Liver (tissue), 9 donors: ENCODE results near the gene PREX1. TPM values are rescaled to one million over a fixed set of nuclear protein-coding genes. Genes with fewer than 3 reads are reported as not detected.

Source experiments
- DNase-seq: peaks from one replicate; pipeline ENCODE4 v3.0.0-alpha.2; 2017; ENCODE audit warnings: low spot score
- H3K27ac ChIP-seq, 2 donors: one replicate each; pipeline ENCODE4 v1.7.0; 2013; ENCODE audit warnings: inconsistent platforms in 2 of 2, low read length in 2 of 2, control low read depth in 1 of 2, low read depth in 1 of 2, mild to moderate bottlenecking in 1 of 2
- H3K27me3 ChIP-seq, 4 donors: one replicate each; pipeline versions ENCODE4 v1.6.1 to v1.7.0; 2013; ENCODE audit warnings: low read length in 3 of 4, inconsistent platforms in 1 of 4, mild to moderate bottlenecking in 1 of 4, moderate library complexity in 1 of 4; ENCODE audit not compliant: control insufficient read depth in 4 of 4, insufficient read depth in 4 of 4
- H3K36me3 ChIP-seq, 4 donors: one replicate each; pipeline versions ENCODE4 v1.6.1 to v1.7.0; 2013; ENCODE audit warnings: low read length in 3 of 4, mild to moderate bottlenecking in 3 of 4, low read depth in 1 of 4, moderate library complexity in 1 of 4; ENCODE audit not compliant: control insufficient read depth in 4 of 4, insufficient read depth in 3 of 4
- H3K4me1 ChIP-seq, 4 donors: one replicate each; pipeline versions ENCODE4 v1.6.1 to v1.7.0; 2013; ENCODE audit warnings: low read length in 3 of 4, mild to moderate bottlenecking in 3 of 4, moderate library complexity in 1 of 4; ENCODE audit not compliant: control insufficient read depth in 4 of 4, insufficient read depth in 4 of 4
- H3K4me3 ChIP-seq, 3 donors: one replicate each; pipeline versions ENCODE4 v1.6.1 to v1.7.0; 2013; ENCODE audit warnings: low read length in 3 of 3, control low read depth in 1 of 3, low read depth in 1 of 3, mild to moderate bottlenecking in 1 of 3
- H3K9ac ChIP-seq, 2 donors: one replicate each; pipeline ENCODE4 v1.7.0; 2013; ENCODE audit warnings: low read length in 2 of 2, mild to moderate bottlenecking in 2 of 2, moderate library complexity in 2 of 2, control low read depth in 1 of 2, low read depth in 1 of 2
- H3K9me3 ChIP-seq, 4 donors: one replicate each; pipeline versions ENCODE4 v1.6.1 to v1.7.0; 2013; ENCODE audit warnings: low read length in 3 of 4; ENCODE audit not compliant: control insufficient read depth in 4 of 4
- EGR1 ChIP-seq, 2 donors: IDR thresholded peaks; 2 replicates each; pipeline ENCODE4 v1.6.1; 2016 to 2018; ENCODE audit warnings: antibody characterized with exemption in 2 of 2, low read depth in 2 of 2
- FOXA1 ChIP-seq: IDR thresholded peaks from 2 replicates; pipeline ENCODE4 v1.6.1; 2016; ENCODE audit warnings: antibody characterized with exemption
- FOXA2 ChIP-seq: IDR thresholded peaks from 2 replicates; pipeline ENCODE4 v1.6.1; 2016; ENCODE audit warnings: antibody characterized with exemption
- GABPA ChIP-seq, 2 donors: IDR thresholded peaks in 1 of 2; conservative IDR thresholded peaks in 1 of 2; 2 replicates each; pipeline ENCODE4 v1.6.1; 2016; ENCODE audit warnings: antibody characterized with exemption in 2 of 2, mild to moderate bottlenecking in 1 of 2, moderate library complexity in 1 of 2
- HNF4A ChIP-seq, 2 donors: conservative IDR thresholded peaks; 2 replicates each; pipeline ENCODE4 v1.6.1; 2016; ENCODE audit warnings: antibody characterized with exemption in 2 of 2, mild to moderate bottlenecking in 2 of 2
- HNF4G ChIP-seq: IDR thresholded peaks from 2 replicates; pipeline ENCODE4 v1.6.1; 2016; ENCODE audit warnings: antibody characterized with exemption
- JUND ChIP-seq, 2 donors: IDR thresholded peaks; 2 replicates each; pipeline ENCODE4 v1.6.1; 2016; ENCODE audit warnings: antibody characterized with exemption in 2 of 2
- MAX ChIP-seq: IDR thresholded peaks from 2 replicates; pipeline ENCODE4 v1.6.1; 2016; ENCODE audit warnings: antibody characterized with exemption
- NR2F2 ChIP-seq: IDR thresholded peaks from 2 replicates; pipeline ENCODE4 v1.6.1; 2016; ENCODE audit warnings: antibody characterized with exemption
- RAD21 ChIP-seq, 2 donors: IDR thresholded peaks; 2 replicates each; pipeline ENCODE4 v1.6.1; 2016; ENCODE audit warnings: antibody characterized with exemption in 2 of 2, mild to moderate bottlenecking in 2 of 2
- RXRA ChIP-seq, 2 donors: IDR thresholded peaks; 2 replicates each; pipeline ENCODE4 v1.6.1; 2017 to 2018; ENCODE audit warnings: antibody characterized with exemption in 2 of 2, mild to moderate bottlenecking in 1 of 2
- SP1 ChIP-seq: IDR thresholded peaks from 2 replicates; pipeline ENCODE4 v1.6.1; 2018; ENCODE audit warnings: antibody characterized with exemption, mild to moderate bottlenecking
- TAF1 ChIP-seq: conservative IDR thresholded peaks from 2 replicates; pipeline ENCODE4 v1.6.1; 2016; ENCODE audit warnings: antibody characterized with exemption, mild to moderate bottlenecking
- YY1 ChIP-seq: IDR thresholded peaks from 2 replicates; pipeline ENCODE4 v1.6.1; 2016; ENCODE audit warnings: antibody characterized with exemption, mild to moderate bottlenecking
- WGBS: extraction: QIAGEN DNeasy Blood & Tissue Kit; methylation state at CpG from one replicate; pipeline ENCODE4 v1.1.7; 2013; 5-methylcytosine and 5-hydroxymethylcytosine counted together
- polyA plus RNA-seq, 2 donors: library from polyadenylated mRNA; stranded (reverse) in 1 of 2; unstranded in 1 of 2; fragments of 200-250 nt in 1 of 2; fragments of >200 nt in 1 of 2; fragmentation: Nextera tagmentation in 1 of 2; extraction: Ambion mirVana in 1 of 2; gene quantifications; one replicate each; pipeline versions ENCODE4 v1.2.1 to v1.2.3, GENCODE V29; 2013 to 2015
- total RNA-seq, 2 donors: library from RNA; depleted of rRNA; stranded (reverse); fragments of >200 nt; gene quantifications; one replicate each; pipeline ENCODE4 v1.2.3, GENCODE V29; 2014
- TF ChIP-seq, protein P1 (sequence below): IDR thresholded peaks from 2 replicates; pipeline ENCODE4 v1.6.1; 2016; ENCODE audit warnings: antibody characterized with exemption
- TF ChIP-seq, protein P2 (sequence below): IDR thresholded peaks from 2 replicates; pipeline ENCODE4 v1.6.1; 2016; ENCODE audit warnings: antibody characterized with exemption, mild to moderate bottlenecking
- TF ChIP-seq, protein P3 (sequence below): IDR thresholded peaks from 2 replicates; pipeline ENCODE4 v1.6.1; 2016; ENCODE audit warnings: antibody characterized with exemption
- TF ChIP-seq, protein P4 (sequence below): fragments of 150-350 bp; IDR thresholded peaks from 2 replicates; pipeline ENCODE4 v1.5.1; 2017; ENCODE audit warnings: improper control_type of control experiment, low read depth, low read length; ENCODE audit not compliant: missing input control
- donor health status: healthy.
- donor health status: healthy.
- donor health status: healthy.
- donor health status: healthy.
- donor health status: healthy.

PREX1 gene
- total and polyA plus RNA-seq, 4 donors: 2.2 to 18.0 (median 10.8) TPM

GRCh38 chr20:48822178-48822577, 5.6 kb downstream of the PREX1 start:
- peaks cover 0 to 4% (median 3%) of the 10 kb centered on the region in 4 donors for H3K4me1 ChIP-seq
- WGBS: 83% methylated on average over 2 of the region's 2 CpGs
- H3K9ac ChIP-seq: no peak overlapping the region
- H3K27ac ChIP-seq: peak overlapping the region in 1 of 2 donors; percentile 11
- no peaks in the 10 kb centered on the region for H3K36me3 ChIP-seq
- DNase-seq: no peak
- TF ChIP-seq EGR1 (IDR thresholded peaks at IDR 0.05; ENCODE audit: low read depth in 2 of 2): no peak
- no peak for TF ChIP-seq YY1
- TF ChIP-seq MAX: no peak
- no peak for TF ChIP-seq RAD21 (IDR thresholded peaks at IDR 0.05)
- no peak for TF ChIP-seq FOXA2
- no peak for TF ChIP-seq NR2F2
- TF ChIP-seq HNF4A (conservative IDR thresholded peaks at IDR 0.05): no peak
- TF ChIP-seq RXRA (IDR thresholded peaks at IDR 0.05): no peak
- TF ChIP-seq, protein P1, sequence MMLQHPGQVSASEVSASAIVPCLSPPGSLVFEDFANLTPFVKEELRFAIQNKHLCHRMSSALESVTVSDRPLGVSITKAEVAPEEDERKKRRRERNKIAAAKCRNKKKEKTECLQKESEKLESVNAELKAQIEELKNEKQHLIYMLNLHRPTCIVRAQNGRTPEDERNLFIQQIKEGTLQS: no peak
- no peak for TF ChIP-seq GABPA (IDR thresholded peaks at IDR 0.05 in 1 of 2, conservative IDR thresholded peaks at IDR 0.05 in 1 of 2)
- TF ChIP-seq, protein P2, sequence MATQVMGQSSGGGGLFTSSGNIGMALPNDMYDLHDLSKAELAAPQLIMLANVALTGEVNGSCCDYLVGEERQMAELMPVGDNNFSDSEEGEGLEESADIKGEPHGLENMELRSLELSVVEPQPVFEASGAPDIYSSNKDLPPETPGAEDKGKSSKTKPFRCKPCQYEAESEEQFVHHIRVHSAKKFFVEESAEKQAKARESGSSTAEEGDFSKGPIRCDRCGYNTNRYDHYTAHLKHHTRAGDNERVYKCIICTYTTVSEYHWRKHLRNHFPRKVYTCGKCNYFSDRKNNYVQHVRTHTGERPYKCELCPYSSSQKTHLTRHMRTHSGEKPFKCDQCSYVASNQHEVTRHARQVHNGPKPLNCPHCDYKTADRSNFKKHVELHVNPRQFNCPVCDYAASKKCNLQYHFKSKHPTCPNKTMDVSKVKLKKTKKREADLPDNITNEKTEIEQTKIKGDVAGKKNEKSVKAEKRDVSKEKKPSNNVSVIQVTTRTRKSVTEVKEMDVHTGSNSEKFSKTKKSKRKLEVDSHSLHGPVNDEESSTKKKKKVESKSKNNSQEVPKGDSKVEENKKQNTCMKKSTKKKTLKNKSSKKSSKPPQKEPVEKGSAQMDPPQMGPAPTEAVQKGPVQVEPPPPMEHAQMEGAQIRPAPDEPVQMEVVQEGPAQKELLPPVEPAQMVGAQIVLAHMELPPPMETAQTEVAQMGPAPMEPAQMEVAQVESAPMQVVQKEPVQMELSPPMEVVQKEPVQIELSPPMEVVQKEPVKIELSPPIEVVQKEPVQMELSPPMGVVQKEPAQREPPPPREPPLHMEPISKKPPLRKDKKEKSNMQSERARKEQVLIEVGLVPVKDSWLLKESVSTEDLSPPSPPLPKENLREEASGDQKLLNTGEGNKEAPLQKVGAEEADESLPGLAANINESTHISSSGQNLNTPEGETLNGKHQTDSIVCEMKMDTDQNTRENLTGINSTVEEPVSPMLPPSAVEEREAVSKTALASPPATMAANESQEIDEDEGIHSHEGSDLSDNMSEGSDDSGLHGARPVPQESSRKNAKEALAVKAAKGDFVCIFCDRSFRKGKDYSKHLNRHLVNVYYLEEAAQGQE: no peak
- TF ChIP-seq SP1: no peak
- no peak for TF ChIP-seq TAF1
- H3K27me3 ChIP-seq: peaks cover 0 to 1% (median 0%) of the 10 kb centered on the region in 4 donors
- H3K4me3 ChIP-seq: no peak overlapping the region
- H3K9me3 ChIP-seq: no peaks in the 10 kb centered on the region

- no peak for TF ChIP-seq MAX
- no peak for TF ChIP-seq HNF4G
- TF ChIP-seq, protein P3, sequence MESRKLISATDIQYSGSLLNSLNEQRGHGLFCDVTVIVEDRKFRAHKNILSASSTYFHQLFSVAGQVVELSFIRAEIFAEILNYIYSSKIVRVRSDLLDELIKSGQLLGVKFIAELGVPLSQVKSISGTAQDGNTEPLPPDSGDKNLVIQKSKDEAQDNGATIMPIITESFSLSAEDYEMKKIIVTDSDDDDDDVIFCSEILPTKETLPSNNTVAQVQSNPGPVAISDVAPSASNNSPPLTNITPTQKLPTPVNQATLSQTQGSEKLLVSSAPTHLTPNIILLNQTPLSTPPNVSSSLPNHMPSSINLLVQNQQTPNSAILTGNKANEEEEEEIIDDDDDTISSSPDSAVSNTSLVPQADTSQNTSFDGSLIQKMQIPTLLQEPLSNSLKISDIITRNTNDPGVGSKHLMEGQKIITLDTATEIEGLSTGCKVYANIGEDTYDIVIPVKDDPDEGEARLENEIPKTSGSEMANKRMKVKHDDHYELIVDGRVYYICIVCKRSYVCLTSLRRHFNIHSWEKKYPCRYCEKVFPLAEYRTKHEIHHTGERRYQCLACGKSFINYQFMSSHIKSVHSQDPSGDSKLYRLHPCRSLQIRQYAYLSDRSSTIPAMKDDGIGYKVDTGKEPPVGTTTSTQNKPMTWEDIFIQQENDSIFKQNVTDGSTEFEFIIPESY: no peak
- no peak for TF ChIP-seq FOXA1
- no peak for TF ChIP-seq SP1
- TF ChIP-seq GABPA (IDR thresholded peaks at IDR 0.05 in 1 of 2, conservative IDR thresholded peaks at IDR 0.05 in 1 of 2): no peak
- TF ChIP-seq RAD21 (IDR thresholded peaks at IDR 0.05): no peak
- TF ChIP-seq JUND (IDR thresholded peaks at IDR 0.05): no peak
- no peak for TF ChIP-seq EGR1 (IDR thresholded peaks at IDR 0.05; ENCODE audit: low read depth in 2 of 2)
- TF ChIP-seq RXRA (IDR thresholded peaks at IDR 0.05): no peak
- TF ChIP-seq, protein P4, sequence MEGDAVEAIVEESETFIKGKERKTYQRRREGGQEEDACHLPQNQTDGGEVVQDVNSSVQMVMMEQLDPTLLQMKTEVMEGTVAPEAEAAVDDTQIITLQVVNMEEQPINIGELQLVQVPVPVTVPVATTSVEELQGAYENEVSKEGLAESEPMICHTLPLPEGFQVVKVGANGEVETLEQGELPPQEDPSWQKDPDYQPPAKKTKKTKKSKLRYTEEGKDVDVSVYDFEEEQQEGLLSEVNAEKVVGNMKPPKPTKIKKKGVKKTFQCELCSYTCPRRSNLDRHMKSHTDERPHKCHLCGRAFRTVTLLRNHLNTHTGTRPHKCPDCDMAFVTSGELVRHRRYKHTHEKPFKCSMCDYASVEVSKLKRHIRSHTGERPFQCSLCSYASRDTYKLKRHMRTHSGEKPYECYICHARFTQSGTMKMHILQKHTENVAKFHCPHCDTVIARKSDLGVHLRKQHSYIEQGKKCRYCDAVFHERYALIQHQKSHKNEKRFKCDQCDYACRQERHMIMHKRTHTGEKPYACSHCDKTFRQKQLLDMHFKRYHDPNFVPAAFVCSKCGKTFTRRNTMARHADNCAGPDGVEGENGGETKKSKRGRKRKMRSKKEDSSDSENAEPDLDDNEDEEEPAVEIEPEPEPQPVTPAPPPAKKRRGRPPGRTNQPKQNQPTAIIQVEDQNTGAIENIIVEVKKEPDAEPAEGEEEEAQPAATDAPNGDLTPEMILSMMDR: no peak
- TF ChIP-seq, protein P1: no peak
- no peak for TF ChIP-seq HNF4A (conservative IDR thresholded peaks at IDR 0.05)
- TF ChIP-seq, protein P2: no peak
- TF ChIP-seq NR2F2: no peak
- TF ChIP-seq FOXA2: no peak
- TF ChIP-seq YY1: no peak
- no peak for TF ChIP-seq TAF1
- no peak overlapping the region for H3K4me3 ChIP-seq
- peaks cover 0 to 3% (median 1%) of the 10 kb centered on the region in 4 donors for H3K4me1 ChIP-seq
- no peak overlapping the region for H3K9ac ChIP-seq
- no peaks in the 10 kb centered on the region for H3K27me3 ChIP-seq
- H3K9me3 ChIP-seq: no peaks in the 10 kb centered on the region
- DNase-seq: no peak
- H3K27ac ChIP-seq: no peak overlapping the region
- WGBS: 80% methylated on average over 8 of the region's 8 CpGs
- H3K36me3 ChIP-seq: no peaks in the 10 kb centered on the region
These were observed 6.4 kb downstream of the PREX1 start for GRCh38 chr20:48821261-48821920.
